ENCODE data around the gene KCNG2.

KCNG2 gene

DNA sequence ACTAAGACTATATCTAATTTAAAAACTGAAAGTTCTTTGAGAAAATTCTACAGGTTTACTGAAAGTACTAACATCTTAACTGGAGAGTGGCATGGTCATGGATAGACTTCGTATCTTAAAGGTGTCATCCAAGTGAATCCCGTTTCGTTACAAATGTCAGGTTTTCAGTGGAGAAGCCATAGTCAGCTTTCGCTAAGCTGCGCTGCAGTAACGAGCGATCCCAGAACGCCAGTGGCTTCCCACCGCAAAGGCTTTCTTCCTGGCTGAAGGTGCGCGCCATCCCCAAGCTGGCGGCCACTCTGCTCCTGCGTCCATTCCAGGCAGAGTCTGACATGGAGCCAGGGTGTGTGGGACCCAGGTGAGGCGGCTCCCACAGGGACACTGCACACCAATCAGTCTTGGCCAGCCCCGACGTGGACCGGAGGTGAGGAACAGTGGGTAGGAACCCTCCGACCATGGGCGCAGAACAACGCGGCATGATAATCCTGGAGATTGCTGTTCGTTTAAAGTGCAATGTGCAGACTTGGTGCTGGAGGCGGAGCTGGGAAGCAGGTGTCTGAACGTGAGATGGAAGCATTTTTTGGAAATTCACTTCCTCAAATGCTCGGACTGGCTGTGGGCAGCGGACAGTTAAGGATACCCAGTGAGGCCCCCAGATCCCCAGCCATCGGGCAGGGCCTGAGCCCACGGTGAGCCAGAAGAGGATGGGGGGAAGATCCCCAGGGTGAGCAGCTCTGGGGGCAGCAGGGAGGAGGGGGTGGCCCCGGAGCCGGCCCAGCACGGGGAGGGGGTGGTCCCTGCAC, 27.8 kb upstream of the KCNG2 start:
- no peak for DNase-seq (ENCODE audit: low spot score)

DNA sequence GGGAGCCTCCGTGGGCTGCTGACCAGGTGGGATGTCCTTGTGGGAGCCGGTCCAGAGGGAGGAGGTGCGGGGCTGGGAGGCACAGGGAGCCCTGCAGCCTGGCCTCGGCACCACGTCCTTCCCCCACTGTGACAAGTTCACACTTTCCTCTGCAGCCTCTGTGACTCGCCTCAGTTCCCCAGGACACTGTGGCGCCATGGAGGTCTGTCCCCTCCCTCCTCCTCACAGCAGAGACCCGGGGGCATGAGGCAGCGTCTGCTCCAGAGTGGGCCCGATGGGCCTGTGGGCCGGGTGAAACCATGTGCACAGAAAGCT, 27.3 kb upstream of the KCNG2 start:
- no peak for DNase-seq (ENCODE audit: low spot score)

DNA sequence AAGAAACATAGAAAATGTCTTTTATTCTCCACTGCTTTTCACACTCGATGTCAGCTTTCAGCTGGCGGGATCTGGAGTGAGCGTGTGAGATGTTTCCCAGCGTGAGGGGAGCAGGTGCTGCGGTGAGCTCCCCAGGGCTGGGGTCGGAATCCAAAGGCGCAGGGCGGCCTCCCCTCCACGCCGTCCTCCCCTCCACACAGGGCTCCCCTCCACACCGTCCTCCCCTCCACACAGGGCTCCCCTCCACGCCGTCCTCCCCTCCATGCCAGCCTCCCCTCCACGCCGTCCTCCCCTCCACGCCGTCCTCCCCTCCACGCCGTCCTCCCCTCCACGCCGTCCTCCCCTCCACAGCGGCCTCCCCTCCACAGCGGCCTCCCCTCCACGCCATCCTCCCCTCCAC, 26.9 kb upstream of the KCNG2 start:
- DNase-seq (ENCODE audit: low spot score): no peak

DNA sequence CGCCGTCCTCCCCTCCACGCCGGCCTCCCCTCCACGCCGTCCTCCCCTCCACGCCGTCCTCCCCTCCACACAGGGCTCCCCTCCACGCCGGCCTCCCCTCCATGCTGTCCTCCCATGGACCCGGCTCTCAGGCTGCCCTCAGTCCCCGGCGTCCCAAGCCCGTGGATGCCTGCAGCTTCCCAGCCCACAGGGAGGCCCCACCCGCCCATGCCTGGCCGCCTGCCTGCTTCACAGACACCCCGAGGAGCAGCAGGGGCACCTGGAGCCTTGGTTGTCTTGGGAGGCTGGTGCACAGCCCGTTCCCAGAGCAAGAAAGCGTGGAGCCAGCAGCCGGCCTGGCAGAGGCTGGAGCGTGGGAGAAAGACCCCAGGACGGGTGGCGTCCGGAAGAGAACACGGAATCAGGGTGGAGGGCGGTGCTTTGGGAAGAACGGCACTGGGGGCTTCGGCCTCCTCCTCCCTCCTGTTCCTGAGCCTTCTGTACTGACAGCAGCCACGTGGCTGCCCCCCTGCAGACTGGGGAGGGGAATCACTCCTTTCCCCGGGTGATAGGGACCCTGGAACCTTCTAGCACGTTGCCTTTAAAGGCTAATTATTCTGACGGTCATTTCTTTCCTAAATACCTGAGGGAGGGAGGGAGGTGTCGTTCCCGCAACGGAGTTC, 26.2 kb upstream of the KCNG2 start:
- DNase-seq (ENCODE audit: low spot score): no peak

DNA sequence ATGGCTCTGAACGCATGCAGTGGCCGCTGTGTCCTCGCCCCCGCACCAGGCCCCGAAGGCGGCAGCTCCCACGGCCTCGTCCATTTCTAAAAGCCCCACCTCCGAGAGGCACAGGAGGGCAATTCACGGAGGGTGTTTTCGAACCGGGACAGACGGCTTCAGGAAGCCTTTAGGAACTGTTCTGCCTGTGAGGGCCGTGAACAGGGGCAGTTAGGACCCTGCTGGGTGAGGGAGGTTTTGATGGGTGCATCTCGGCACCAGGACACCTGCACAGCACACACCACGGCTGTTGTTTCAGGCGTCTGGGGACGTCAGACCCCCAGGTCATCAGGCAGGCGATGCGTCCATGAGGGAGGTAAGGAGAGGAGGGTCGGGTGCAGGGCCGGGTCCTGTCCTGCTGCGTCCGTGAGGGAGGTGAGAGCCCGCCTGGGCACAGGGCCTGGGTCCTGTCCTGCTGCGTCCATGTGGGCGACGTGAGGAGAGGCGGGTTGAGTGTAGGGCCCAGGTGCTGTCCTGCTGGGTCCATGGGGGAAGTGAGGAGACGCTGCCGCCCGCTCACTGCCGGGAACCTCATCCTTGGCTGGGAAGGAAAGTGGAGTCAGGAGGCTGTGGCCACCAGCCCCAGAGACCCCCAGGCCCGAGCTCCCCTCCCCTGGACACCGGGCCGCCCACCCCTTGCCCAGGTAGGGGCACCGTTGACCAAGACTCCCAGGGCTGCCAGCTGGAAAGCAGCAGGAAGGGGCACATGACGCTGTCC, 25.5 kb upstream of the KCNG2 start:
- no peak for DNase-seq (ENCODE audit: low spot score)

DNA sequence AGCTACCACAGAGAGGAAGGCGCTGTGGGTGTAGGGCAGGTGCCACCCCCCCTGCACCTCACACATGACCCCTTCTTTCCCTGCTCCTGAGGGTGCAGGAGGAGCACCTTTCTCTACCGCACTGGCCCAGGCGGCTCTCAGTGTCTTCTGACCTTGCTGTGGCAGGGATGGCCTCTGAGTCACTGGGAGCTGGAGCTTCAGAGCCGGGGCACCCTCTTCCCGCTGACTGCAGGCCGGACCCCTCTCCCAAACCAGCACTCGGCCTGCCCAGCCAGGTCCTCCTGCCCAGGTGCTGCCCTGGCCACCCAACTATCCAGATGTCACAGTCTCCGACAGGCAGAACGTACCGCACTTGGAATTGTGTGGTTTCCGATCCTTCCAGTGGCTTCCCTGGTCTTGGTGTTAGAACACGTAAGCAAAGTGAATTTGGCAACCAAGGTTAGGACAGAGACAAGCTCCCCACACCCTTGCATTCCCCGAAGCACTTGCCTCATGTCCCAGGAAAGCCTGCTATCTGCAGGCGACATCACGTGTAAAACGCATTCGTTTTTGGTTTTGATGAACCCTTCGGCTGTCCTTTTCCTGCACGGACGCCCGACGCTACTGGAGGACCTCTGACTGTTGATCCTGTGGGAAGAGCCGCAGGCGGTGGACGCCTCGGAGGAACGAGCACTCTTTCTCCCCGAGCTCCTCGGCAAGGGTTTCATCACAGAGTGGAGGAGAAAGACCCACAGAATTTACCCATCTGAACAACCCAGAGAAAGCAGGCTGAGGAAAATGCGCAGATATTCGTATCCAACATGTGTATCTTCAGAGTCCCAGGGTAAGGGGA, 24.7 kb upstream of the KCNG2 start:
- DNase-seq (ENCODE audit: low spot score): no peak

DNA sequence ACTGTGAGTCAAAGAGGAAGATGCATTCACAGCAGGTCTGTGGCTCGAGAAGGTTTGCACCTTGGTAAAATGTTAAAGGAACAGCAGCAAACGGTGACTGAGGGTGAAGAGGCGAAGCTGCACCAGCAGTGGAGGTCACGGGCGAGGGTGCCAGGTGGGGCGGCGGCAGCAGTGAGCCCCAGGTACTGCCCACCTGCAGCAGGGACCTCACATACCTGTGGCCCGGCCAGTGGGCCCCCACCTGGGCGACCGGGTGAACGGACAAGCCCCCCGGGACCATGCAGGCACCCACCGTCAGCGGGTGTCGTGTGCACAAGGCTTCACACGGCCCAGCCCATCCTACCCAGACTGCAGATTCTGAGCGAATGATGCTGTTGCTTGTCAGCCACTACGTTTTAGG, 23.6 kb upstream of the KCNG2 start:
- no peak for DNase-seq (ENCODE audit: low spot score)

DNA sequence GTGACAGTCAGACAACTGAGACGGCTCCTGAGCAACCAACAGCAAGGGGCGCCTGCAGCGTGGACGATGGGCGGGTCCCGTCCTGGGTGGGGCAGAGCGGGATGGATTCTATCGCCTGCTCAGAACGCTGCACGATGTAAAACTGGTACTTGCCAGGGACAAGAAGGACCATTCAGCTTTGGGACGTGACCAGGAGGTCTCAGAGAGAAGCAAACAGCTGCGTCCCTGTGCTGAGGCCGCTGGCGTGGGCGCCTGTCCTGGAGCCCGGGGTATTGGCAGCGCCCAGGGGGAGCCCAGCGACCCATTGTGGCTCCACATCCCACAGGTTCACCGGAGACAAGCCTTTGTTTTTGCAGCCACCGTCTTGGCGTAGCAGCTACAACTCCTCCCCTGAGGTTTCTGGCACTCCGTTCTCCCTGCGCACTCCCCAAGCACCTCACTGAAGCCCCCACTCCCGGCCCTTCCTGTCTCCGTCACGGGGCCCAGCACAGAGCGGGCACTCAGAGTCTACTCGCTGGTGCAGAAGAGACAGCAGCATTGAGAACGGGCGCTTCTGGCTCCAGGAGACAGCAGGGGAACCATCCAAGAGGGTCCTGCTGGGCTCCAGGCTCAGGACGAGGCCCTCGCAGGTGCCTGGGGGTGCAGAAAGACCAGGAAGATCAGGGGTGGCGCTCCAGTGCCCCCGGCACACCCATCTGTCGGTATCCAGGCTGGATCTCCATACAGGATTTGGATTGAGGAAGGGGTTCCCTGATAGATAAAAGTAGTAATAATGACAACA, 22.1 kb upstream of the KCNG2 start:
- DNase-seq (ENCODE audit: low spot score): no peak

DNA sequence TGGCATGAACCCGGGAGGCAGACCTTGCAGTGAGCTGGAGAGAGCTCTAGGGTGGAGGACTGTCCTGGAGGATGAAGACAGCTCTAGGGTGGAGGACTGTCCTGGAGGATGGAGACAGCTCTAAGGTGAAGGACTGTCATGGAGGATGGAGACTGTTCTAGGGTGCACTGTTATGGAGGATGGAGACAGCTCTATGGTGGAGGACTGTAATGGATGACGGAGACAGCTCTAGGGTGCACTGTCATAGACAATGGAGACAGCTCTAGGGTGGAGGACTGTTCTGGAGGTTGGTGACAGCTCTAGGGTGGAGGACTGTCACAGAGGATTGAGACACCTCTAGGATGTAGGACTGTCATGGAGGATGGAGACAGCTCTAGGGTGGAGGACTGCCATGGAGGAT, 21.1 kb upstream of the KCNG2 start:
- DNase-seq (ENCODE audit: low spot score): no peak

DNA sequence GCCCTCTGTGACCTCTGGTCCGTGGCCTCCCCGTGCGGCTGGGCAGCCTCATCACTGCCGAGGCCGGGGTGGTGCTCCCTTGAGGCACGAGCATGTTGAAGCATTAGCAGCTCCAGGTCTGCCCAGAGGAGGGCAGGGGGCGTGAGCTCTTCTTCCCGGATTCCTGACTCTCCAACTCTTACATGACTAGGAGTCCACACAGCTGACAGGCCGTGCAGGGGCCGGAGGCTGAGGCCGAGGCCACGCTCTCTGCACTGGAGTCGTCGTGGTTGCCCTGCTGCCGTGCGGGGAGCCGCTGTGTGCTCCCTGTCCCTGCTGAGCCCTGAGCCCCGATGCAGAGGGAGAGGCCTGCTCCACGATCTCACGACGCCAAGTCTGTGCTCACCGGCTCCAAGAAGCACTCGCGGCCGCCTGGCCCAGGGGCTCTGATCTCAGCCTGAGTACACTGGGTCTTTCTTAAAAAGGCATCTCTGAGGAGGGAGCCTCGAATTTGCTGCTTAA, 19.4 kb upstream of the KCNG2 start:
- no peak for DNase-seq (ENCODE audit: low spot score)

DNA sequence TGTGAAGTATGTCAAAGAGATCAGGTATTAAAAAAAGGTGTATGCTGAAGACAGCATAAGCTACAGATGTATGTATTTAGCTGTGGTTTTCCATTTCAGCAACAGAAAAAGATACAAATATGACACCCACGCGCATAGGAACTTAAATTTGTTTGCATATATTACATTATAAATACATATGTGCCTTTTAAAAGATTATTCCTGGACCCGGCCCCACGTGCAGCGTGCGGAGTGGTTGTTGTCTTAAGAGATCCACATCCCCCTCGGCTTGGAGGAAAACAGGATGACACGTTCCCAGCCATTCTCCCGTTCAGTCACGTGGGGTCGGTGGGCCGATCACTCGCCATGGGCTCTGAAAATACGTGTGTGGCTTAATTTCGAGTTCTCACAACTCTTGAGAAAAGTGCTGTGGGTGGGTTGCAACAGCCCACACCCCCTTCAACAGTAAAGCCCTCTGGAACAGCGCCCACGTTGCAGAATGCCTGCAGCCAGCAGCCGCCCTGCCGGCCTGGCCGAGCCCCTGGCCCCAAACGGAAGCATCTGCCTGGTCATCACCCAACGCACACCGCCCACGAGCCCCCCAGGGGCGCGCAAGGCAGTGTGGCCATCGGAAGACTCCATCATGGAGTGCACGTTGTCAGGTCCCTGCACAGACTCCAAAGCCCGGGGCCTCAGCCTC, 18.6 kb upstream of the KCNG2 start:
- no peak for DNase-seq (ENCODE audit: low spot score)

DNA sequence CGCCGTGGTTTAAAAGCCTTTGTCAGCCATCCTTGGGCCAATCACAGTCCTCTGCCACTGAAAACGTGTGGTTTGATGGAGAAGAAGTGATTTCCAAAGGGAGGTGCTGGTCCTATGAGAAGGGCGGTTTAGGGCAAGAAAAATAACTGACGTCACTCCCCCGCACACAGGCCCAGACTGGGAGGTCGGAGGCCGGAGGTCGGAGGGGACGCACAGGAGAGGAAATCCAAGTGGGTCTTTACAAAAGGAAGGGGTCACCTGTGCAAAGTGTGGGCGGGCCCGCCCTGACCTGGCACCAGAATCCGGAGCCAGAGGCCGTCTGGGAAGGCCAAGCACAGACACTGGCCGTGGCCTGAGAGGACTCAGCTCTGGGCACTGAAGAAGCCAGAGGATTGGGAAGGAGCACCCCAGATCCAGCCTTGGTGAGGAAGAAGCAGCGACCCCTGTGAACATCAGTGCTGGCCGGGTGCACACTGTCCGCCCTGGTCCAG, 18.0 kb upstream of the KCNG2 start:
- no peak for DNase-seq (ENCODE audit: low spot score)

DNA sequence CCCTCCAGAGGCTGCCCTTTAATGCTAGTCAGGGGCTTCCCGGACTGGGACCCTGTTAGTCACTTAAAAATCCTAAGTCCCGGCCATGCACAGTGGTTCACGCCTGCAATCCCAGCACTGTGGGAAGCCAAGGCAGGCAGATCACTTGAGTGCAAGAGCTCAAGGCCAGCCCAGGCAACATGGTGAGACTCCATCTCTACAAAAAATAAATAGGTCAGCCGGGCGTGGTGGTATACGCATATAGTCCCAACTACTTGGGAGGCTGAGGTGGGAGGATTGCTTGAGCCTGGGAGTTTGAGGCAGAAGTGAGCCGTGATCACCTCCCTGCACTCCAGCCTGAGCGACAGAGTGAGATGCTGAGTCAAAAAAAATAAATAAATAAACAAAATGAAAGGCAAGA, 17.2 kb upstream of the KCNG2 start:
- DNase-seq (ENCODE audit: low spot score): no peak

DNA sequence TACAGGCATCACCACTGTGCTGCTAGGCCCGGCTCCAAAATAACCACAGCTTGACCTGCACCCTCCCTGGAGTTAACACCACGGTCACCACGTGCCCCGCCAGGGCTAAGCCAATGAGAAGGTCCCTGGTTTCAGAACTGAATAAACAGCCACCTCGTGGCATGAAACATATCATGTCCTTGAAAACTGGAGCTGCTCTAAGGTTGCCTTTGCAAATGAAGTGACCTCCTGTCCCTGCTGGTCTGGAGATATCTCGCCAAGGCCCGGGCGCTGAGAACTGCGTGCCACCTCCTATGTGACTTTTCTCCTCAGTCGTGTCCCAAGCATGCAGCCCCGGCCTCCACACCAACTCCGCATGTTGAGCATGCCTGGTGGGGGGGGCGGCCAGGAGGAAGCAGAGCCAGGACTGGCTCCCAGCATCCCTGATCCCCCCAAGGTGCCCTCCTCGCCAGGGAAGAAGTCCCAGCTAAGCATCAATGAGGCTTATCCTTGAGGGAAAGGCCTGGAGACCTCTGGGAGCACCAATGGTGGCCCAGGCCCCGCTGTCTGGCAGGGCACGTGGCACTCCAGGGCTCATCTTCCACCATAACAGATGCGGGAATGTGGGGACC, 16.3 kb upstream of the KCNG2 start:
- no peak for DNase-seq (ENCODE audit: low spot score)

DNA sequence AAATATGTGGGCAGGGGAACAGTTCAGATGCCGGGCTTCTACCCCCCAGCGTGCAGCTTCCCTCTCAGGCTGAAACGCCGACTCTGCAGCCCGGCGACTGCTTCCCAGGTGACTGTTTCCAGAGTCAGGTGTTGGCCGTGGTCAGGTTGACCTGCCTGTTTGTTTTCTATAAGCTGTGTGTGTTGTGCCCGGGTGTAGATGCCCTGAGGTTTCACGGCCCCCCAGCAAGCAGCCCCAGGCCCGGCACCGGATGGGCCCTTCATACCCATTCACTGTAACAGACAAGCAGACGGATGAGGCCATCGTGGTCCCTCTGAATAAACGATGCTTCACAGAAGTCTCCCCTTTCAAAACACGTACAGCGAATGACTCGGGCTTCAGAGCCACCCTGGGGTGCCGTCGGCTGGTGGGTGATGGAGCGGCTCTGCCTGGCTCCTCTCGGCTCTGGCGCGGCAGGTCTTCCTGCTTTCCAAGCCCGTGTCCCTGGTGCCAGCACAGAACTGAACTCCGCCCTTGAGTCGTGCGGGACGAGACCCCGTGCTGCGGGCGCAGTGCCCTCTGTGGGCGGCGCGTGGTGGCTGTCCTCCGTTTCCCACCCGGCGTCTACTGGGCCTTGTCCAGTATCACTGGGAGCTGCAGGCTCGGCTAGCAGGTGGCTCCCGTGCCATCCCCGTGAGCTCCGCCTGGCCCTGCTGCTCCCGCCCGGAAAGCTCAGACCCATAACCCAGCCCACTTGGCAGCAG, 15.0 kb upstream of the KCNG2 start:
- no peak for DNase-seq (ENCODE audit: low spot score)

DNA sequence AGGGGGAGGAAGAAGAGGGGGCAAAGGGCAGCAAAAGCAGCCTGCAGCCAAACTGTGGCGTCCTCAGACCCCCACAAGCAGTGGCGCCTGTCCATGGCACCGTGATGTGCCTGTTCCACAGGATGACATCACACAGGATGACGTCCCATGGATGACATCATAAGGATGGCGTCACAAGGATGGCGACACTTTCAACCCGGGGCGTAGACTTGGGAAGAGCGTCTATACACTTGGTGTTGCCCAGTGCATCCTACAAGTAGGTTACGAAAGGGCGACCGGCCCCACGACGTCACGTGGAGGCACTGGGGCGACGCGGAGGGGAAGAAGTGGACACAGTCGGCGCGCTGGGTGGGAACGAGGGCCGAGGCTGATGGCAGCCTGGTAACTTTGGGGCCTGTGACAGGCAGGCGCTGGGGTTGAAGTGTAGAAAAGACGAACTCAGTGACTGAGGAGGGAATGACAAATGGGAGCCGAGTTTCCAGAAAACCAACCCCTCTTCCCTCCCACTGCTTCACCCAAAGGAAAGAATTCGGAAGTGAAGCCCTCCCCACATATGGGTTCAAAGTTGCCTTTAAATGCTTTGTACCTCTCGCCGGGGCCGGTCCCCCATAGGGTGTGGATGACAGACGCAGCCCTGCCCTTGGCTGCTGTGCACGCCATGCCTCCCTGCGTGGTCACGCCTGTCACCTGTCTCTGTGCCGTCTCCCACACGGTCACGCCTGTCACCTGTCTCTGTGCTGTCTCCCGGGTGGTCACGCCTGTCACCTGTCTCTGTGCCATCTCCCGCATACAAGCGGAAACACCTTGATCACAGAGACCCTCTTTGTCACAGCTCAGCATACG, 13.4 kb upstream of the KCNG2 start:
- DNase-seq (ENCODE audit: low spot score): no peak

DNA sequence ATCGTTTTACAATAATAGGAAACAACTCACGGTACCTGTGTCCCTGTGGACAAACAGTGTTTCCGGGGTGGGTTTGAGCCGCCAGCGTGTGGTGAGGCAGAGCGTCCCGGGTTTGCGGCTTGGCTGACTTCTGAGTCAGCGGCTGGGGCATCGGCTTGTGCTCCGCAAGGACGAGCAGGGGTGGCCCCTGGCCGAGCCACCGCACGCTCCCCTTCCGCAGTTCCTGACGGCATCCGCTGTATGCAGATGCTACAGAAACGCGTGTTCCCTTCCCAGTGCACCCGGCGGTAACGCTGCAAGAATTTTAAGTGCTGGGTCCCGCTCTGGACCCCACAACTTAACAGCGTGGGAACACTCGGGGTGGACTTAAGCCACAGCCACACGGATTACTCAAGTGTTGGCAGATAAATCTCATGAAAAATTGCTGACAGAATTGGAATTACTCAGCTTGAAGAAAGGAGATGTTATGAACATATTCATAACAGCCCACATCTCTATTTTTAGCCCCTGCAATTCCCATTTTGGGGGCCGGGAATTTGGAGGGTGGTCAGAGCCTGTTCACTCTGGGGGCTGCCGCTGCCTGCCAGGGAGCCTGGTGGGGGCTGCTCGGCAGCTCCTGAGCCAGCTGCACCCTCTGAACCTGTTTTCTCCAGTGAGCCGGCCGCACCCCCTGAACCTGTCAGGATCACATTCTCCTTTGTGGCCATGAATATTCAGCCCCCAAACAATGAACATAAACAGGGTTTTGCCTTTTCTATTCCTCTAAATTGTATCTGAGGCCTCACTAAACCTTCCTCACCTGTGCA, 12.6 kb upstream of the KCNG2 start:
- DNase-seq (ENCODE audit: low spot score): no peak

DNA sequence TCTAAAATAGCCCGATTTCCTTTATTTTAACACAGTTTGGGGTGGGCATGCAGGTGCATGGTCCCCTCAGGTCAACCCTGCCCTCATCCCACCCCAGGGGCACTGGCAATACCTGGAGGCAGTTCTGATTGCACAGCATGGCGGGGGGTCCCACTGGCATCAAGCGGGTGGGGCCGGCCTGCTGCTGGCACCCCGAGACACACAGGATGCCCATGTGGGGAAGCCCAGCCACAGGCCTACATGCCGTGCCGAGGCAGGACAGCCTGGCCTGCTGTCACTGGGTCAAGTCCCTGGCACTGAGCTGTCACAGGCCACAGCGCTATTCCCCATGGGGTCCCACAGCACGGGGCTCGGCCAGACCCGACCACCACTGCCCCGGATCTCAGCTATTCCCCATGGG, 11.9 kb upstream of the KCNG2 start:
- no peak for DNase-seq (ENCODE audit: low spot score)
